ENCODE measurements around the gene HAGH. TPM values are rescaled to one million over a fixed set of nuclear protein-coding genes. Genes with fewer than 3 reads are reported as not detected.
A peak's percentile ranks its signal among the peaks of the same experiment; 100 is the strongest.

Gene HAGH
- total and polyA plus RNA-seq, 9 of the 15 experiments (the other 6 are each of a cell fraction or from before 2014, with no cell fraction given): 0.46 to 35.1 (median 16.8) TPM

DNA sequence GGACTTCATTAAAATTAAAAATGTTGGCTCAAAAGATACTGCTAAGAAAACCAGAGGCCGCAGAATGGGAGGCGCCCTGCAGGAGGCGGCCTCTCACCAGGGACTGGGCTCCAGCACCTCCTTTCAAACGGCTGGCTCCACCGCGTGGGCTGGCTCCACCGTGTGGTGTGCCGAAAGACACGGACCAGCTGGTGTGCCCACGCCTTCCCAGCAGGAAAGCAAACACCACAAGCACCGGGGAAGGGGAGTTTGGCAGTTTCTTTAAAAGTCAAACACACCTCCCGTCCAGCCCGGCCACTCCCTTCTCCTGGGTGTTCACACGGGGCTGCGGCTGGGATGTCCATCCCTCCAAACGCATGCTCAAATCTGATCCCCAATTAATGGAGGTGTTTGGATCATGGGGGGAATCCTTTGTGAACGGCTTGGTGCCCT lies 13.9 kb downstream of the HAGH start (continued):
- TF ChIP-seq TAF7 (tag; IDR thresholded peaks at IDR 0.05) (no peak), ZNF696 (CRISPR knock-in tag; conservative IDR thresholded peaks at IDR 0.05) (no peak), C11orf30 (IDR thresholded peaks at IDR 0.05; ENCODE audit: low read depth) (no peak), ZKSCAN3 (CRISPR knock-in tag; IDR thresholded peaks at IDR 0.05) (no peak), ZNF224 (CRISPR knock-in tag; IDR thresholded peaks at IDR 0.05) (no peak), TSC22D4 (tag; IDR thresholded peaks at IDR 0.05) (no peak), FUS (optimal IDR thresholded peaks at IDR 0.05; ENCODE audit: low read depth, low read length) (no peak), SMARCB1 (IDR thresholded peaks at IDR 0.05; ENCODE audit: insufficient read length, low read depth) (no peak), KLF16 (IDR thresholded peaks at IDR 0.05) (0 out of 2 replicates have a peak, but pooled peaks have one; percentile 34), ZNF395 (CRISPR knock-in tag; IDR thresholded peaks at IDR 0.05) (no peak), KAT2B (IDR thresholded peaks at IDR 0.05; ENCODE audit: low read depth, low read length) (no peak), HMGN3 (IDR thresholded peaks at IDR 0.05; ENCODE audit: borderline replicate concordance, extremely low read depth, insufficient read length, low read depth, low read length) (peak; percentile 37), MNT (conservative IDR thresholded peaks at IDR 0.05) (peak; percentile 63 to 78), ZNF347 (CRISPR knock-in tag; IDR thresholded peaks at IDR 0.05; ENCODE audit: low read depth) (no peak), KHSRP (IDR thresholded peaks at IDR 0.05) (no peak), SRSF3 (IDR thresholded peaks at IDR 0.05; ENCODE audit: insufficient read depth, low read length) (no peak), POLR2AphosphoS5 (IDR thresholded peaks at IDR 0.05; ENCODE audit: control insufficient read depth, insufficient read depth, low read depth, low read length) (no peak), ZNF644 (tag; IDR thresholded peaks at IDR 0.05; ENCODE audit: low read depth) (no peak), ZNF324 (CRISPR knock-in tag; IDR thresholded peaks at IDR 0.05) (no peak), ZNF23 (CRISPR knock-in tag; IDR thresholded peaks at IDR 0.05) (no peak), MEF2A (IDR thresholded peaks at IDR 0.05; ENCODE audit: control insufficient read depth, low read depth, low read length) (no peak), ZFPM2 (CRISPR knock-in tag; IDR thresholded peaks at IDR 0.05) (no peak), ZKSCAN1 (IDR thresholded peaks at IDR 0.05; ENCODE audit: low read depth, low read length) (peak; percentile 80; the same call in 1 of the 2 replicates), PML (IDR thresholded peaks at IDR 0.05; ENCODE audit: low read length) (no peak), ELF2 (CRISPR knock-in tag; IDR thresholded peaks at IDR 0.05) (no peak)
- TF ChIP-seq, protein P1, sequence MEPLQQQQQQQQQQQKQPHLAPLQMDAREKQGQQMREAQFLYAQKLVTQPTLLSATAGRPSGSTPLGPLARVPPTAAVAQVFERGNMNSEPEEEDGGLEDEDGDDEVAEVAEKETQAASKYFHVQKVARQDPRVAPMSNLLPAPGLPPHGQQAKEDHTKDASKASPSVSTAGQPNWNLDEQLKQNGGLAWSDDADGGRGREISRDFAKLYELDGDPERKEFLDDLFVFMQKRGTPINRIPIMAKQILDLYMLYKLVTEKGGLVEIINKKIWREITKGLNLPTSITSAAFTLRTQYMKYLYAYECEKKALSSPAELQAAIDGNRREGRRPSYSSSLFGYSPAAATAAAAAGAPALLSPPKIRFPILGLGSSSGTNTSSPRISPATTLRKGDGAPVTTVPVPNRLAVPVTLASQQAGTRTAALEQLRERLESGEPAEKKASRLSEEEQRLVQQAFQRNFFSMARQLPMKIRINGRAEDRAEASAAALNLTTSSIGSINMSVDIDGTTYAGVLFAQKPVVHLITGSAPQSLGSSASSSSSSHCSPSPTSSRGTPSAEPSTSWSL (CRISPR knock-in tag; IDR thresholded peaks at IDR 0.05; ENCODE audit: borderline replicate concordance): no peak
- TF ChIP-seq, protein P2, sequence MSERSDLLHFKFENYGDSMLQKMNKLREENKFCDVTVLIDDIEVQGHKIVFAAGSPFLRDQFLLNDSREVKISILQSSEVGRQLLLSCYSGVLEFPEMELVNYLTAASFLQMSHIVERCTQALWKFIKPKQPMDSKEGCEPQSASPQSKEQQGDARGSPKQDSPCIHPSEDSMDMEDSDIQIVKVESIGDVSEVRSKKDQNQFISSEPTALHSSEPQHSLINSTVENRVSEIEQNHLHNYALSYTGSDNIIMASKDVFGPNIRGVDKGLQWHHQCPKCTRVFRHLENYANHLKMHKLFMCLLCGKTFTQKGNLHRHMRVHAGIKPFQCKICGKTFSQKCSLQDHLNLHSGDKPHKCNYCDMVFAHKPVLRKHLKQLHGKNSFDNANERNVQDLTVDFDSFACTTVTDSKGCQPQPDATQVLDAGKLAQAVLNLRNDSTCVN (CRISPR knock-in tag; IDR thresholded peaks at IDR 0.05): no peak

Data from K562 (cell line).